Lung microvascular endothelial cell (primary cell): ENCODE data around the gene CFAP100. TPM values are rescaled to one million over a fixed set of nuclear protein-coding genes. Genes with fewer than 3 reads are reported as not detected.

ENCODE experiments used
- DNase-seq, 2 donors: peaks; one replicate each; pipeline versions ENCODE4 v3.0.0 to v3.0.0-alpha.2; 2010; ENCODE audit warnings: low read depth in 2 of 2
- total RNA-seq: library from RNA; depleted of rRNA; stranded (reverse); fragments of >200 nt; gene quantifications from 2 replicates; pipeline ENCODE4 v1.2.1, GENCODE V29; 2014

CFAP100 gene
- total RNA-seq, 1 donor from 2014 or later, result not detected

- DNase-seq, result no peak
These were observed 26.9 kb downstream of the CFAP100 start for GRCh38 chr3:126421573-126422119.

GRCh38 chr3:126422121-126422520 is 27.4 kb downstream of the CFAP100 start:
- no peak for DNase-seq

GRCh38 chr3:126422571-126423091 is 27.9 kb downstream of the CFAP100 start:
- DNase-seq, result no peak

- DNase-seq, result no peak
These were observed 28.7 kb downstream of the CFAP100 start for GRCh38 chr3:126423191-126424038.

GRCh38 chr3:126424039-126424717 is 29.5 kb downstream of the CFAP100 start:
- DNase-seq, result no peak

GRCh38 chr3:126424751-126425150 is 30.0 kb downstream of the CFAP100 start:
- DNase-seq, result no peak

- DNase-seq, result no peak
These were observed 36.4 kb downstream of the CFAP100 start for GRCh38 chr3:126431103-126431534.

GRCh38 chr3:126432361-126433104 is 37.8 kb downstream of the CFAP100 start:
- DNase-seq, result no peak

- DNase-seq, result no peak
These were observed 38.4 kb downstream of the CFAP100 start for GRCh38 chr3:126433105-126433430.

GRCh38 chr3:126433496-126434263 is 39.0 kb downstream of the CFAP100 start:
- DNase-seq, result no peak

- no peak for DNase-seq
These were observed 39.5 kb downstream of the CFAP100 start for GRCh38 chr3:126434264-126434590.

GRCh38 chr3:126434931-126435411 is 40.3 kb downstream of the CFAP100 start:
- no peak for DNase-seq

GRCh38 chr3:126435456-126436315 is 41.0 kb downstream of the CFAP100 start:
- DNase-seq, result no peak

- no peak for DNase-seq
These were observed 42.4 kb downstream of the CFAP100 start for GRCh38 chr3:126436826-126437717.

- no peak for DNase-seq
These were observed 43.5 kb downstream of the CFAP100 start for GRCh38 chr3:126438186-126438585.

- DNase-seq, result no peak
These were observed 44.0 kb downstream of the CFAP100 start for GRCh38 chr3:126438746-126439145.

- no peak for DNase-seq
These were observed 44.7 kb downstream of the CFAP100 start for GRCh38 chr3:126439346-126439967.

GRCh38 chr3:126439968-126440708 is 45.4 kb downstream of the CFAP100 start:
- no peak for DNase-seq
